Thyroid gland (tissue), 4 donors: ENCODE data around the gene GRIA4.

Source experiments
- POLR2A ChIP-seq, 2 donors: fragments of 450-650 bp; IDR thresholded peaks; one replicate each; pipeline ENCODE4 v1.6.1; 2017; ENCODE audit warnings: antibody characterized with exemption in 2 of 2, mild to moderate bottlenecking in 2 of 2, moderate library complexity in 1 of 2
- TF ChIP-seq, protein P1 (sequence below), 6 experiments: fragments of 200-600 bp in 3 of 6; fragments of 450-650 bp in 3 of 6; sonication (generic) in 3 of 6; IDR thresholded peaks; one replicate each; pipeline ENCODE4 v1.5.1; 2016 to 2019; ENCODE audit warnings: antibody characterized with exemption in 6 of 6, mild to moderate bottlenecking in 2 of 6, inconsistent platforms in 1 of 6, moderate library complexity in 1 of 6

DNA sequence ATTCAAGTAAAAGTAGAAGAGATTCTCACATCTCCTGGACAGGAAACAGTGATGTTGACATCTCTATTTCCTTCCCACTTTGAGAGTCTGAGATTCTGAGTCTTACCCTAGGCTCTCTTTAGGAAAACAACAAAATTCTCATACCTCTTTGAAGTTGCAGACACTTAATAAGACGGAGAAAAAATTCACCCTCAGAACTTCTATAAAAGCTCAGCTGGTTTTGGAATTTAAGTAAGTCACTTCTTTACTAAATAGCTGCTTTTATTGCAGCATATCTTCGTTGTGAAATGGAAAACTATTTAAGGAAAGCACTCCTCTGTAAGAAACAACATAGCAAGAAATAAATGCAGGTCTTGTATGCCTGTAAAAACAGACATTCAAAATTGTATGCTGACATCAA is 333.0 kb downstream of the GRIA4 start:
- TF ChIP-seq, protein P1, sequence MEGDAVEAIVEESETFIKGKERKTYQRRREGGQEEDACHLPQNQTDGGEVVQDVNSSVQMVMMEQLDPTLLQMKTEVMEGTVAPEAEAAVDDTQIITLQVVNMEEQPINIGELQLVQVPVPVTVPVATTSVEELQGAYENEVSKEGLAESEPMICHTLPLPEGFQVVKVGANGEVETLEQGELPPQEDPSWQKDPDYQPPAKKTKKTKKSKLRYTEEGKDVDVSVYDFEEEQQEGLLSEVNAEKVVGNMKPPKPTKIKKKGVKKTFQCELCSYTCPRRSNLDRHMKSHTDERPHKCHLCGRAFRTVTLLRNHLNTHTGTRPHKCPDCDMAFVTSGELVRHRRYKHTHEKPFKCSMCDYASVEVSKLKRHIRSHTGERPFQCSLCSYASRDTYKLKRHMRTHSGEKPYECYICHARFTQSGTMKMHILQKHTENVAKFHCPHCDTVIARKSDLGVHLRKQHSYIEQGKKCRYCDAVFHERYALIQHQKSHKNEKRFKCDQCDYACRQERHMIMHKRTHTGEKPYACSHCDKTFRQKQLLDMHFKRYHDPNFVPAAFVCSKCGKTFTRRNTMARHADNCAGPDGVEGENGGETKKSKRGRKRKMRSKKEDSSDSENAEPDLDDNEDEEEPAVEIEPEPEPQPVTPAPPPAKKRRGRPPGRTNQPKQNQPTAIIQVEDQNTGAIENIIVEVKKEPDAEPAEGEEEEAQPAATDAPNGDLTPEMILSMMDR (IDR thresholded peaks at IDR 0.05), result no peak
- no peak for TF ChIP-seq POLR2A (IDR thresholded peaks at IDR 0.05)
